Smooth muscle cell (in vitro differentiated cells): ENCODE results near the gene XPR1. TPM values are rescaled to one million over a fixed set of nuclear protein-coding genes. Genes with fewer than 3 reads are reported as not detected.

Experiments used
- DNase-seq: peaks from one replicate; lab custom pipeline; 2025; ENCODE audit not compliant: unreplicated experiment; lab: John Stamatoyannopoulos, UW
- H2AFZ ChIP-seq: fragments of 200-600 bp; sonication (generic); 2 replicates; pipeline ENCODE4 v1.6.0; 2016; ENCODE audit warnings: antibody characterized with exemption, low read depth, mild to moderate bottlenecking
- H3F3A ChIP-seq: fragments of 200-600 bp; sonication (generic); 2 replicates; pipeline ENCODE4 v1.6.0; 2017; ENCODE audit warnings: antibody characterized with exemption, low read depth
- H3K27ac ChIP-seq: fragments of 200-600 bp; sonication (generic); 2 replicates; pipeline ENCODE4 v1.5.1; 2016; ENCODE audit warnings: low read depth, mild to moderate bottlenecking
- H3K27me3 ChIP-seq: fragments of 200-600 bp; sonication (generic); 2 replicates; pipeline ENCODE4 v1.6.1; 2016; ENCODE audit warnings: low read depth, mild to moderate bottlenecking
- H3K36me3 ChIP-seq: fragments of 200-600 bp; sonication (generic); 2 replicates; pipeline ENCODE4 v1.5.1; 2016; ENCODE audit warnings: low read depth
- H3K4me1 ChIP-seq: fragments of 200-600 bp; sonication (generic); 2 replicates; pipeline ENCODE4 v1.5.1; 2016; ENCODE audit warnings: low read depth
- H3K4me2 ChIP-seq: fragments of 200-600 bp; sonication (generic); 2 replicates; pipeline ENCODE4 v1.6.0; 2016; ENCODE audit warnings: mild to moderate bottlenecking
- H3K4me3 ChIP-seq: fragments of 200-600 bp; sonication (generic); 2 replicates; pipeline ENCODE4 v1.5.1; 2016; ENCODE audit warnings: mild to moderate bottlenecking
- H3K79me2 ChIP-seq: fragments of 200-600 bp; sonication (generic); 2 replicates; pipeline ENCODE4 v1.6.0; 2016; ENCODE audit warnings: low read depth, mild to moderate bottlenecking
- H3K9ac ChIP-seq: fragments of 200-600 bp; sonication (generic); 2 replicates; pipeline ENCODE4 v1.6.0; 2016; ENCODE audit warnings: low read depth
- H3K9me3 ChIP-seq: fragments of 200-600 bp; sonication (generic); replicated peaks from 2 replicates; pipeline ENCODE4 v1.5.1; 2016; ENCODE audit warnings: low read depth
- H4K20me1 ChIP-seq: fragments of 200-600 bp; sonication (generic); 2 replicates; pipeline ENCODE4 v1.6.0; 2016; ENCODE audit warnings: low read depth
- CTCF ChIP-seq: fragments of 200-600 bp; sonication (generic); IDR thresholded peaks from 2 replicates; pipeline ENCODE4 v1.5.1; 2017; ENCODE audit warnings: borderline replicate concordance, mild to moderate bottlenecking, antibody characterized with exemption; ENCODE audit not compliant: insufficient read depth, poor library complexity, severe bottlenecking
- WGBS: methylation state at CpG from one replicate; pipeline ENCODE4 v1.1.7; 2016; ENCODE audit warnings: low lambda C conversion rate; 5-methylcytosine and 5-hydroxymethylcytosine counted together
- polyA plus RNA-seq: library from polyadenylated mRNA; unstranded; fragments of >200 nt; fragmentation: Nextera tagmentation; extraction: Ambion mirVana; gene quantifications from 2 replicates; pipeline ENCODE4 v1.2.1, GENCODE V29; 2016
- total RNA-seq: library from RNA; depleted of rRNA; stranded (reverse); fragments of >200 nt; gene quantifications from 2 replicates; pipeline ENCODE4 v1.2.3, GENCODE V29; 2014

XPR1 gene
- total and polyA plus RNA-seq, 2 experiments from 2014 or later: 9.5 to 27.6 TPM

GRCh38 chr1:180848191-180848590 lies 216.4 kb downstream of the XPR1 start:
- no peaks in the 10 kb centered on the region for H4K20me1 ChIP-seq
- H3K9me3 ChIP-seq: no peaks in the 10 kb centered on the region
- no peak for TF ChIP-seq CTCF
- DNase-seq: no peak
- H3K9ac ChIP-seq: no peak overlapping the region
- no peak overlapping the region for H3K4me3 ChIP-seq
- H2AFZ ChIP-seq: no peak overlapping the region
- no peaks in the 10 kb centered on the region for H3K79me2 ChIP-seq
- no peaks in the 10 kb centered on the region for H3F3A ChIP-seq
- H3K36me3 ChIP-seq: no peaks in the 10 kb centered on the region
- H3K4me2 ChIP-seq: no peak overlapping the region
- peaks cover 3% of the 10 kb centered on the region for H3K4me1 ChIP-seq
- no peak overlapping the region for H3K27ac ChIP-seq
- no peaks in the 10 kb centered on the region for H3K27me3 ChIP-seq

GRCh38 chr1:180849031-180849775 lies 217.4 kb downstream of the XPR1 start:
- no peak overlapping the region for H3K27ac ChIP-seq
- no peak overlapping the region for H3K9ac ChIP-seq
- peaks cover 3% of the 10 kb centered on the region for H3K4me1 ChIP-seq
- H3K27me3 ChIP-seq: no peaks in the 10 kb centered on the region
- 87% methylated on average over 6 of the region's 6 CpGs for WGBS
- no peaks in the 10 kb centered on the region for H3K79me2 ChIP-seq
- no peaks in the 10 kb centered on the region for H3K36me3 ChIP-seq
- H3K4me2 ChIP-seq: no peak overlapping the region
- TF ChIP-seq CTCF: no peak
- H3K9me3 ChIP-seq: no peaks in the 10 kb centered on the region
- H3F3A ChIP-seq: no peaks in the 10 kb centered on the region
- H4K20me1 ChIP-seq: no peaks in the 10 kb centered on the region
- H2AFZ ChIP-seq: no peak overlapping the region
- DNase-seq: no peak
- H3K4me3 ChIP-seq: no peak overlapping the region

- Histone ChIP-seq H3K36me3 (no peaks in the 10 kb centered on the region), H3K79me2 (no peaks in the 10 kb centered on the region), H3F3A (no peaks in the 10 kb centered on the region), H3K4me2 (no peak overlapping the region), H2AFZ (no peak overlapping the region), H3K9me3 (no peaks in the 10 kb centered on the region), H3K27me3 (no peaks in the 10 kb centered on the region), H3K4me3 (no peak overlapping the region), H3K9ac (no peak overlapping the region), H4K20me1 (no peaks in the 10 kb centered on the region), H3K4me1 (peaks cover 8% of the 10 kb centered on the region), H3K27ac (no peak overlapping the region)
- no peak for DNase-seq
- 98% methylated on average over 8 of the region's 8 CpGs for WGBS
- no peak for TF ChIP-seq CTCF
These were observed 220.4 kb downstream of the XPR1 start for GRCh38 chr1:180851995-180852887.
